WTC11 (cell line): ENCODE data around the gene CA5B. TPM values are rescaled to one million over a fixed set of nuclear protein-coding genes. Genes with fewer than 3 reads are reported as not detected.

Experiments
- ATAC-seq: fragments of 200-7000 bp; cut with Tn5 transposase; 2 replicates; pipeline ENCODE4 v1.10.0; 2021; ENCODE audit warnings: mild to moderate bottlenecking, moderate library complexity
- Bru-seq: library from RNA; stranded (reverse); fragments of 400-500 nt; gene quantifications from one replicate; lab custom pipeline; 2021; lab: Mats Ljungman, UMichigan
- CTCF ChIA-PET: fragments of 300-600 bp; sonication (Branson Sonifier 250); formaldehyde crosslinking; loops from one replicate; lab custom pipeline; 2021; ENCODE audit warnings: antibody characterized with exemption; lab: Charles Lee
- POLR2A ChIA-PET: fragments of 350-600 bp; sonication (Branson Sonifier 250); formaldehyde crosslinking; loops from one replicate; lab custom pipeline; 2021; ENCODE audit warnings: antibody characterized with exemption; lab: Charles Lee
- DNase-seq: peaks from one replicate; pipeline ENCODE4 v3.0.0; 2021; ENCODE audit warnings: low spot score
- H3K27ac Mint-ChIP-seq: 2 replicates; pipeline ENCODE4 v1.8.0; 2021; ENCODE audit warnings: mixed read lengths
- H3K27me3 Mint-ChIP-seq: 2 replicates; pipeline ENCODE4 v1.8.0; 2021; ENCODE audit warnings: low read depth, mild to moderate bottlenecking, moderate library complexity, mixed read lengths
- H3K36me3 Mint-ChIP-seq: 2 replicates; pipeline ENCODE4 v1.8.0; 2021; ENCODE audit warnings: mixed read lengths
- H3K4me1 Mint-ChIP-seq: 2 replicates; pipeline ENCODE4 v1.8.0; 2022; ENCODE audit warnings: mixed read lengths
- H3K4me3 Mint-ChIP-seq: 2 replicates; pipeline ENCODE4 v1.8.0; 2021; ENCODE audit warnings: mild to moderate bottlenecking, moderate library complexity, mixed read lengths
- H3K9me3 Mint-ChIP-seq: 2 replicates; pipeline ENCODE4 v1.8.0; 2021; ENCODE audit warnings: mixed read lengths
- AFF4 ChIP-seq: sonication (generic); formaldehyde crosslinking; IDR thresholded peaks from 2 replicates; pipeline ENCODE4 v1.8.1; 2023; ENCODE audit warnings: mild to moderate bottlenecking, missing genetic modification reagents, borderline replicate concordance
- CREB1 ChIP-seq: sonication (generic); formaldehyde crosslinking; IDR thresholded peaks from 2 replicates; pipeline ENCODE4 v1.8.0; 2023; ENCODE audit warnings: mild to moderate bottlenecking, missing genetic modification reagents
- E2F1 ChIP-seq: sonication (generic); formaldehyde crosslinking; IDR thresholded peaks from 2 replicates; pipeline ENCODE4 v1.8.0; 2022; ENCODE audit warnings: mild to moderate bottlenecking, missing genetic modification reagents
- E2F5 ChIP-seq: sonication (generic); formaldehyde crosslinking; IDR thresholded peaks from 2 replicates; pipeline ENCODE4 v1.8.1; 2022; ENCODE audit warnings: mild to moderate bottlenecking, moderate library complexity, missing genetic modification reagents
- ESRRA ChIP-seq: sonication (generic); formaldehyde crosslinking; IDR thresholded peaks from 2 replicates; pipeline ENCODE4 v1.8.1; 2022; ENCODE audit warnings: mild to moderate bottlenecking, missing genetic modification reagents, borderline replicate concordance
- FOXP1 ChIP-seq: sonication (generic); formaldehyde crosslinking; IDR thresholded peaks from 2 replicates; pipeline ENCODE4 v1.8.0; 2022; ENCODE audit warnings: missing genetic modification reagents, mild to moderate bottlenecking, moderate library complexity, borderline replicate concordance
- GABPB1 ChIP-seq: sonication (generic); formaldehyde crosslinking; IDR thresholded peaks from 2 replicates; pipeline ENCODE4 v1.8.1; 2023; ENCODE audit warnings: mild to moderate bottlenecking, missing genetic modification reagents
- GTF2I ChIP-seq: fragments of 250-450 bp; sonication (Bioruptor Pico); conservative IDR thresholded peaks from 2 replicates; pipeline ENCODE4 v1.4.0; 2021; ENCODE audit warnings: mild to moderate bottlenecking
- MXD4 ChIP-seq: fragments of 250-450 bp; sonication (Bioruptor Pico); IDR thresholded peaks from 2 replicates; pipeline ENCODE4 v1.8.0; 2021; ENCODE audit warnings: mild to moderate bottlenecking, moderate library complexity, borderline replicate concordance
- NFATC4 ChIP-seq: fragments of 250-450 bp; sonication (Bioruptor Pico); IDR thresholded peaks from 2 replicates; pipeline ENCODE4 v1.9.0; 2021; ENCODE audit warnings: mild to moderate bottlenecking
- NR1H2 ChIP-seq: sonication (generic); formaldehyde crosslinking; IDR thresholded peaks from 2 replicates; pipeline ENCODE4 v1.9.0; 2021; ENCODE audit warnings: mild to moderate bottlenecking, moderate library complexity, missing genetic modification reagents
- NR2C2 ChIP-seq: sonication (generic); formaldehyde crosslinking; IDR thresholded peaks from 2 replicates; pipeline ENCODE4 v1.8.0; 2022; ENCODE audit warnings: mild to moderate bottlenecking, missing genetic modification reagents
- NR3C1 ChIP-seq: sonication (generic); formaldehyde crosslinking; conservative IDR thresholded peaks from 2 replicates; pipeline ENCODE4 v1.8.1; 2023; ENCODE audit warnings: low read depth, mild to moderate bottlenecking, missing genetic modification reagents
- OVOL2 ChIP-seq: fragments of 250-450 bp; sonication (Bioruptor Pico); IDR thresholded peaks from 2 replicates; pipeline ENCODE4 v1.9.0; 2021; ENCODE audit warnings: mild to moderate bottlenecking, borderline replicate concordance
- RORB ChIP-seq: fragments of 250-450 bp; sonication (Bioruptor Pico); IDR thresholded peaks from 2 replicates; pipeline ENCODE4 v1.9.0; 2021; ENCODE audit warnings: mild to moderate bottlenecking
- SMAD4 ChIP-seq: sonication (generic); formaldehyde crosslinking; IDR thresholded peaks from 2 replicates; pipeline ENCODE4 v1.8.0; 2022; ENCODE audit warnings: mild to moderate bottlenecking, missing genetic modification reagents
- SP1 ChIP-seq: sonication (generic); formaldehyde crosslinking; conservative IDR thresholded peaks from 2 replicates; pipeline ENCODE4 v1.8.1; 2022; ENCODE audit warnings: missing genetic modification reagents
- TEAD1 ChIP-seq: sonication (generic); formaldehyde crosslinking; IDR thresholded peaks from 2 replicates; pipeline ENCODE4 v1.8.0; 2022; ENCODE audit warnings: mild to moderate bottlenecking, missing genetic modification reagents
- TEAD4 ChIP-seq: sonication (generic); formaldehyde crosslinking; IDR thresholded peaks from 2 replicates; pipeline ENCODE4 v1.8.0; 2022; ENCODE audit warnings: mild to moderate bottlenecking, missing genetic modification reagents
- ZBTB21 ChIP-seq: sonication (generic); formaldehyde crosslinking; IDR thresholded peaks from 2 replicates; pipeline ENCODE4 v1.8.1; 2023; ENCODE audit warnings: mild to moderate bottlenecking, missing genetic modification reagents, borderline replicate concordance
- ZNF219 ChIP-seq: sonication (generic); formaldehyde crosslinking; IDR thresholded peaks from 2 replicates; pipeline ENCODE4 v1.8.0; 2023; ENCODE audit warnings: missing genetic modification reagents, mild to moderate bottlenecking, borderline replicate concordance
- ZNF232 ChIP-seq: sonication (generic); formaldehyde crosslinking; IDR thresholded peaks from 2 replicates; pipeline ENCODE4 v1.8.0; 2022; ENCODE audit warnings: mild to moderate bottlenecking, missing genetic modification reagents
- ZNF416 ChIP-seq: fragments of 250-450 bp; sonication (Bioruptor Pico); IDR thresholded peaks from 2 replicates; pipeline ENCODE4 v1.9.0; 2021; ENCODE audit warnings: mild to moderate bottlenecking, inconsistent platforms
- long read RNA-seq, 3 experiments: library from RNA in 1 of 3; library from capped mRNA in 1 of 3; library from polyadenylated mRNA in 1 of 3; unstranded in 2 of 3; stranded (forward) in 1 of 3; transcript quantifications; one replicate each; pipeline ENCODE4 v2.0.0, GENCODE V29; 2021
- total RNA-seq: library from RNA; stranded (reverse); gene quantifications from 3 replicates; pipeline ENCODE4 v1.2.3, GENCODE V29; 2021
- TF ChIP-seq, protein P1 (sequence below): sonication (generic); formaldehyde crosslinking; IDR thresholded peaks from 2 replicates; pipeline ENCODE4 v1.8.0; 2022; ENCODE audit warnings: mild to moderate bottlenecking, missing genetic modification reagents
- TF ChIP-seq, protein P2 (sequence below): sonication (generic); formaldehyde crosslinking; IDR thresholded peaks from 2 replicates; pipeline ENCODE4 v1.8.1; 2023; ENCODE audit warnings: mild to moderate bottlenecking, missing genetic modification reagents
- TF ChIP-seq, protein P3 (sequence below): sonication (generic); formaldehyde crosslinking; IDR thresholded peaks from 2 replicates; pipeline ENCODE4 v1.8.1; 2022; ENCODE audit warnings: low read depth, mild to moderate bottlenecking, moderate library complexity, missing genetic modification reagents, borderline replicate concordance

Gene CA5B
- total RNA-seq = 7.3 to 9.0 TPM (median 7.9 TPM) in 3 replicates
- Bru-seq, nascent RNA = percentile 58 among the genes with signal in this experiment
- long read RNA-seq, experiment 1, full-length matches to known transcripts = 2 of 19 reads
- long read RNA-seq, experiment 1, partial matches to known transcripts = 0 of 19 reads
- long read RNA-seq, experiment 1, other reads (novel, unspliced or antisense) = 17 of 19 reads
- long read RNA-seq, experiment 2, partial matches to known transcripts = 0 of 18 reads
- long read RNA-seq, experiment 2, other reads (novel, unspliced or antisense) = 18 of 18 reads
- long read RNA-seq, experiment 3, full-length matches to known transcripts = 3 of 5 reads
- long read RNA-seq, experiment 3, partial matches to known transcripts = 0 of 5 reads
- long read RNA-seq, experiment 3, other reads (novel, unspliced or antisense) = 2 of 5 reads

GRCh38 chrX:15737959-15738902 is at the start of gene CA5B:
CA5B (plus strand) TSS chrX:15738270; CDS start chrX:15750024, 11,754 bp downstream.
- peak within 1 kb of the TSS; percentile 29; the same call in 1 of the 2 replicates for H3K27ac Mint-ChIP-seq
- TF ChIP-seq ZNF416 (CRISPR knock-in tag) = no peak
- no peak for TF ChIP-seq OVOL2 (CRISPR knock-in tag)
- no peak for TF ChIP-seq MXD4 (CRISPR knock-in tag)
- TF ChIP-seq GTF2I (CRISPR knock-in tag) = no peak
- TF ChIP-seq SMAD4 = no peak
- no peak for TF ChIP-seq AFF4 (CRISPR knock-in tag)
- no peak for TF ChIP-seq NR3C1 (CRISPR knock-in tag)
- no peak for TF ChIP-seq E2F5
- TF ChIP-seq GABPB1 = no peak
- no peak for TF ChIP-seq E2F1 (CRISPR knock-in tag)
- TF ChIP-seq ESRRA (CRISPR knock-in tag) = no peak
- no peak for TF ChIP-seq ZBTB21 (CRISPR knock-in tag)
- TF ChIP-seq, protein P1, sequence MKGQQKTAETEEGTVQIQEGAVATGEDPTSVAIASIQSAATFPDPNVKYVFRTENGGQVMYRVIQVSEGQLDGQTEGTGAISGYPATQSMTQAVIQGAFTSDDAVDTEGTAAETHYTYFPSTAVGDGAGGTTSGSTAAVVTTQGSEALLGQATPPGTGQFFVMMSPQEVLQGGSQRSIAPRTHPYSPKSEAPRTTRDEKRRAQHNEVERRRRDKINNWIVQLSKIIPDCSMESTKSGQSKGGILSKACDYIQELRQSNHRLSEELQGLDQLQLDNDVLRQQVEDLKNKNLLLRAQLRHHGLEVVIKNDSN (CRISPR knock-in tag) = no peak
- no peak for TF ChIP-seq ZNF232 (CRISPR knock-in tag)
- no peak for TF ChIP-seq NR2C2 (CRISPR knock-in tag)
- no peak for TF ChIP-seq NR1H2 (CRISPR knock-in tag)
- TF ChIP-seq, protein P2, sequence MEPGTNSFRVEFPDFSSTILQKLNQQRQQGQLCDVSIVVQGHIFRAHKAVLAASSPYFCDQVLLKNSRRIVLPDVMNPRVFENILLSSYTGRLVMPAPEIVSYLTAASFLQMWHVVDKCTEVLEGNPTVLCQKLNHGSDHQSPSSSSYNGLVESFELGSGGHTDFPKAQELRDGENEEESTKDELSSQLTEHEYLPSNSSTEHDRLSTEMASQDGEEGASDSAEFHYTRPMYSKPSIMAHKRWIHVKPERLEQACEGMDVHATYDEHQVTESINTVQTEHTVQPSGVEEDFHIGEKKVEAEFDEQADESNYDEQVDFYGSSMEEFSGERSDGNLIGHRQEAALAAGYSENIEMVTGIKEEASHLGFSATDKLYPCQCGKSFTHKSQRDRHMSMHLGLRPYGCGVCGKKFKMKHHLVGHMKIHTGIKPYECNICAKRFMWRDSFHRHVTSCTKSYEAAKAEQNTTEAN = no peak
- TF ChIP-seq TEAD1 (CRISPR knock-in tag) = peak; percentile 82; the same call in 1 of the 2 replicates
- no peak for TF ChIP-seq ZNF219 (CRISPR knock-in tag)
- TF ChIP-seq, protein P3, sequence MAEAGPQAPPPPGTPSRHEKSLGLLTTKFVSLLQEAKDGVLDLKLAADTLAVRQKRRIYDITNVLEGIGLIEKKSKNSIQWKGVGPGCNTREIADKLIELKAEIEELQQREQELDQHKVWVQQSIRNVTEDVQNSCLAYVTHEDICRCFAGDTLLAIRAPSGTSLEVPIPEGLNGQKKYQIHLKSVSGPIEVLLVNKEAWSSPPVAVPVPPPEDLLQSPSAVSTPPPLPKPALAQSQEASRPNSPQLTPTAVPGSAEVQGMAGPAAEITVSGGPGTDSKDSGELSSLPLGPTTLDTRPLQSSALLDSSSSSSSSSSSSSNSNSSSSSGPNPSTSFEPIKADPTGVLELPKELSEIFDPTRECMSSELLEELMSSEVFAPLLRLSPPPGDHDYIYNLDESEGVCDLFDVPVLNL (CRISPR knock-in tag) = no peak
- peak; percentile 81 for TF ChIP-seq SP1
- TF ChIP-seq TEAD4 = peak; percentile 81
- TF ChIP-seq RORB (CRISPR knock-in tag) = no peak
- TF ChIP-seq FOXP1 (CRISPR knock-in tag) = peak; percentile 44; the same call in 1 of the 2 replicates
- no peak for TF ChIP-seq NFATC4 (CRISPR knock-in tag)
- TF ChIP-seq CREB1 (CRISPR knock-in tag) = no peak

More at GRCh38 chrX:15737959-15738902, at the start of gene CA5B:
- DNase-seq (peak; percentile 97), ATAC-seq (peak; percentile 95)
- peak within 1 kb of the TSS; percentile 77 for H3K4me3 Mint-ChIP-seq
- H3K4me1 Mint-ChIP-seq = peaks cover 26% of the 10 kb centered on the region
- ChIA-PET POLR2A (interaction anchor here (0.5 kb wide), 1 partner anchor 33 kb away, joined by 4 read pairs; no protein-coding TSS in a partner anchor), CTCF (interaction anchor here (0.6 to 1.4 kb wide), 9 partner anchors 9 to 932 kb away, joined by 3 to 4 read pairs (median 3); partner anchors contain the start of gene GRPR)
- no peaks in the 10 kb centered on the region for H3K9me3 Mint-ChIP-seq
- H3K27me3 Mint-ChIP-seq = no peaks in the 10 kb centered on the region
- no peaks in the 10 kb centered on the region for H3K36me3 Mint-ChIP-seq
